ENCODE data around the gene ETS1.

- TF ChIP-seq, protein P1, sequence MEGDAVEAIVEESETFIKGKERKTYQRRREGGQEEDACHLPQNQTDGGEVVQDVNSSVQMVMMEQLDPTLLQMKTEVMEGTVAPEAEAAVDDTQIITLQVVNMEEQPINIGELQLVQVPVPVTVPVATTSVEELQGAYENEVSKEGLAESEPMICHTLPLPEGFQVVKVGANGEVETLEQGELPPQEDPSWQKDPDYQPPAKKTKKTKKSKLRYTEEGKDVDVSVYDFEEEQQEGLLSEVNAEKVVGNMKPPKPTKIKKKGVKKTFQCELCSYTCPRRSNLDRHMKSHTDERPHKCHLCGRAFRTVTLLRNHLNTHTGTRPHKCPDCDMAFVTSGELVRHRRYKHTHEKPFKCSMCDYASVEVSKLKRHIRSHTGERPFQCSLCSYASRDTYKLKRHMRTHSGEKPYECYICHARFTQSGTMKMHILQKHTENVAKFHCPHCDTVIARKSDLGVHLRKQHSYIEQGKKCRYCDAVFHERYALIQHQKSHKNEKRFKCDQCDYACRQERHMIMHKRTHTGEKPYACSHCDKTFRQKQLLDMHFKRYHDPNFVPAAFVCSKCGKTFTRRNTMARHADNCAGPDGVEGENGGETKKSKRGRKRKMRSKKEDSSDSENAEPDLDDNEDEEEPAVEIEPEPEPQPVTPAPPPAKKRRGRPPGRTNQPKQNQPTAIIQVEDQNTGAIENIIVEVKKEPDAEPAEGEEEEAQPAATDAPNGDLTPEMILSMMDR (IDR thresholded peaks at IDR 0.05; ENCODE audit: poor library complexity) = no peak
- TF ChIP-seq EZH2 (IDR thresholded peaks at IDR 0.05; ENCODE audit: borderline replicate concordance) (no peak), EZH2phosphoT487 (IDR thresholded peaks at IDR 0.05; ENCODE audit: low read depth, severe bottlenecking, unreplicated experiment) (no peak)
Measured at GRCh38 chr11:128548649-128549255, 38.6 kb downstream of the ETS1 start.
